Stromal cell of bone marrow (primary cell): ENCODE results near the gene SUB1.

Source experiments
- DNase-seq: peaks from one replicate; pipeline ENCODE4 v3.0.0-alpha.2; 2012; ENCODE audit warnings: low read depth

The SUB1 gene

GRCh38 chr5:32645246-32645645 is 59.9 kb downstream of the SUB1 start:
- peak; percentile 59 for DNase-seq

GRCh38 chr5:32646061-32646969 is 61.0 kb downstream of the SUB1 start:
- peak; percentile 10 for DNase-seq

- no peak for DNase-seq
Measured at GRCh38 chr5:32651088-32651487, 65.7 kb downstream of the SUB1 start.

- DNase-seq: no peak
Measured at GRCh38 chr5:32651638-32652037, 66.3 kb downstream of the SUB1 start.
